Thoracic aorta (tissue), 2 donors: ENCODE results near the gene SMTNL1. TPM values are rescaled to one million over a fixed set of nuclear protein-coding genes. Genes with fewer than 3 reads are reported as not detected.

Experiments used
- ATAC-seq: fragments of 150-250 bp; one replicate; pipeline ENCODE4 v1.8.0; 2017; ENCODE audit warnings: low read depth; ENCODE audit not compliant: insufficient number of reproducible peaks, low FRiP score
- DNase-seq: peaks from one replicate; pipeline ENCODE4 v3.0.0-alpha.2; 2020; ENCODE audit warnings: low spot score
- H3K27ac ChIP-seq, 2 donors: fragments of 200-600 bp; sonication (generic); 1 replicate in 1 of 2; 2 replicates in 1 of 2; pipeline ENCODE4 v1.5.1; 2016; ENCODE audit warnings: mild to moderate bottlenecking in 2 of 2, moderate library complexity in 2 of 2
- H3K27me3 ChIP-seq: fragments of 200-600 bp; sonication (generic); replicated peaks from 2 replicates; pipeline ENCODE4 v1.6.0; 2016; ENCODE audit warnings: mild to moderate bottlenecking; ENCODE audit not compliant: insufficient read depth
- H3K36me3 ChIP-seq: fragments of 200-600 bp; sonication (generic); one replicate; pipeline ENCODE4 v1.5.1; 2016
- H3K4me1 ChIP-seq, 2 donors: fragments of 200-600 bp; sonication (generic); 1 replicate in 1 of 2; 2 replicates in 1 of 2; pipeline versions ENCODE4 v1.5.1 to v1.6.0; 2016; ENCODE audit warnings: low read depth in 2 of 2, mild to moderate bottlenecking in 1 of 2; ENCODE audit not compliant: control insufficient read depth in 1 of 2
- H3K4me3 ChIP-seq: fragments of 200-600 bp; sonication (generic); 2 replicates; pipeline ENCODE4 v1.5.1; 2016; ENCODE audit warnings: mild to moderate bottlenecking
- H3K9me3 ChIP-seq: fragments of 200-600 bp; sonication (generic); 2 replicates; pipeline ENCODE4 v1.5.1; 2016
- total RNA-seq, 2 donors: library from RNA; depleted of rRNA; stranded (reverse); fragments of >200 nt; gene quantifications; one replicate each; pipeline versions ENCODE4 v1.1.0 to v1.2.3, GENCODE V29; 2016
- TF ChIP-seq, protein P1 (sequence below): fragments of 200-600 bp; sonication (generic); IDR thresholded peaks from one replicate; pipeline ENCODE4 v1.5.1; 2019; ENCODE audit warnings: antibody characterized with exemption

The SMTNL1 gene
- total RNA-seq, 2 donors from 2014 or later = not detected

DNA sequence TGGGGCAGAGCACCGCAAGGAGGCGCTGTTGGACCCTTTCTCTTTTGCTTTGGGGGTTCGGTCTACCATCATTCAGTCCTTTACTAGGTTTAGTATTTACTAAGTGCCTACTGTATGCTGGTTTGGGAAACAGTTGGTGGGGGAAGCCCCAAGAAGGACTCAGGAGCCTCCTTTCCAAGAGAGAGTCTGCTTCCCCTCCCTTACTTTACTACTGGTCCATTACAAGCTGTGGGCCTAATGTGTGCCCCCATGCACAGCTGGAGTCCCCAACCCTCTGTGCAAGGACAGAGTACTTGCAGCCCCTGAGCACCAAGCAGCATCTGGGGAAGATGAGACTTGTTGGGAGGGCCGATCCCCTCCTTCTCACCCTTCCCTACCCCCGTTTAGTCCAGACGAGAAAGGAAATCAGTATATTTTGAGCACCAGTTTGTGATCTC lies 31.0 kb downstream of the SMTNL1 start:
- Histone ChIP-seq H3K4me3 (peak overlapping the region; percentile 86), H3K36me3 (no peaks in the 10 kb centered on the region), H3K27me3 (no peaks in the 10 kb centered on the region), H3K27ac (peak overlapping the region; percentile 67 to 71), H3K4me1 (peaks cover 8 to 20% of the 10 kb centered on the region in 2 donors), H3K9me3 (no peaks in the 10 kb centered on the region)
- ATAC-seq = no peak
- TF ChIP-seq, protein P1, sequence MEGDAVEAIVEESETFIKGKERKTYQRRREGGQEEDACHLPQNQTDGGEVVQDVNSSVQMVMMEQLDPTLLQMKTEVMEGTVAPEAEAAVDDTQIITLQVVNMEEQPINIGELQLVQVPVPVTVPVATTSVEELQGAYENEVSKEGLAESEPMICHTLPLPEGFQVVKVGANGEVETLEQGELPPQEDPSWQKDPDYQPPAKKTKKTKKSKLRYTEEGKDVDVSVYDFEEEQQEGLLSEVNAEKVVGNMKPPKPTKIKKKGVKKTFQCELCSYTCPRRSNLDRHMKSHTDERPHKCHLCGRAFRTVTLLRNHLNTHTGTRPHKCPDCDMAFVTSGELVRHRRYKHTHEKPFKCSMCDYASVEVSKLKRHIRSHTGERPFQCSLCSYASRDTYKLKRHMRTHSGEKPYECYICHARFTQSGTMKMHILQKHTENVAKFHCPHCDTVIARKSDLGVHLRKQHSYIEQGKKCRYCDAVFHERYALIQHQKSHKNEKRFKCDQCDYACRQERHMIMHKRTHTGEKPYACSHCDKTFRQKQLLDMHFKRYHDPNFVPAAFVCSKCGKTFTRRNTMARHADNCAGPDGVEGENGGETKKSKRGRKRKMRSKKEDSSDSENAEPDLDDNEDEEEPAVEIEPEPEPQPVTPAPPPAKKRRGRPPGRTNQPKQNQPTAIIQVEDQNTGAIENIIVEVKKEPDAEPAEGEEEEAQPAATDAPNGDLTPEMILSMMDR = peak; percentile 90
- DNase-seq = no peak

DNA sequence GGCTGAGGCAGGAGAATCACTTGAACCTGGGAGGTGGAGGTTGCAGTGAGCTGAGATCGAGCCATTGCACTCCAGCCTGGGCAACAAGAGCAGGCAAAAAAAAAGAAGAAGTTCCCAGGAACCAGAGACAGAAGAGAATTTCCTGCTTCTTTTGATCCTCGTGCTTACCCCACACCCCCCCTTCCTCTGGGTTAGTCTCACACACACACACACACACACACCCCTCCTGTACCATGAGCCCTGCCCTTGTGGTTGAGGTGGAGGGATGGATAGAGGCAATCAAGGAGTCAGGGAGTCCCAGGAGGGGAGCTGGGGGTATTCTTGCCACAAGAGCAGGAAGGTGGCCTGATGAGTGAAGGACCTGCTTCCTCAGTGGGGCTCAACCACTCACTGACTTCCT lies 34.2 kb downstream of the SMTNL1 start:
- TF ChIP-seq, protein P1 = no peak
- Histone ChIP-seq H3K4me3 (no peak overlapping the region), H3K4me1 (peaks cover 3 to 6% of the 10 kb centered on the region in 2 donors), H3K9me3 (no peaks in the 10 kb centered on the region), H3K36me3 (no peaks in the 10 kb centered on the region), H3K27me3 (no peaks in the 10 kb centered on the region), H3K27ac (no peak overlapping the region)
- DNase-seq = no peak
- ATAC-seq = no peak

DNA sequence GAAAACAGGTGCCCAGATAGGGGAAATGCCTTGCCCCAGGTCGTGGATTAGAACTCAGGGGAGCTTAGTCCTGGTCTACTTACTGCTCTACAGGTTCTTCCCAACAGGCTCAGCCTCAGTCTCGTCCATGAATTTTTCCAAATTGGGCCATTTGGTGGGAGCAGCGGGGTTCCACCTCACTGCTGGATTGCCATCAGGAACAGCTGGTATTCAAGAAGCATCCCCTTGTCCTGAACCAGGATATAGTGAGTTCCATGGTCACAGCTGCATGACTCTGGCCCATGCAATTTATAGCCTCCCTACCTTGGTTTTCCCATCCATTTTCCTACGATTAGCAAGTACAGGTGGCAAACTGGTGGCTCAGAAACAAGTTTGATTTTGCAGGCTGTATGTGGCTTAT lies 36.7 kb downstream of the SMTNL1 start:
- ATAC-seq (no peak), DNase-seq (no peak)
- H3K27ac ChIP-seq = no peak overlapping the region
- no peaks in the 10 kb centered on the region for H3K4me1 ChIP-seq
- no peaks in the 10 kb centered on the region for H3K9me3 ChIP-seq
- TF ChIP-seq, protein P1 = no peak
- H3K36me3 ChIP-seq = no peaks in the 10 kb centered on the region
- no peak overlapping the region for H3K4me3 ChIP-seq
- H3K27me3 ChIP-seq = no peaks in the 10 kb centered on the region

DNA sequence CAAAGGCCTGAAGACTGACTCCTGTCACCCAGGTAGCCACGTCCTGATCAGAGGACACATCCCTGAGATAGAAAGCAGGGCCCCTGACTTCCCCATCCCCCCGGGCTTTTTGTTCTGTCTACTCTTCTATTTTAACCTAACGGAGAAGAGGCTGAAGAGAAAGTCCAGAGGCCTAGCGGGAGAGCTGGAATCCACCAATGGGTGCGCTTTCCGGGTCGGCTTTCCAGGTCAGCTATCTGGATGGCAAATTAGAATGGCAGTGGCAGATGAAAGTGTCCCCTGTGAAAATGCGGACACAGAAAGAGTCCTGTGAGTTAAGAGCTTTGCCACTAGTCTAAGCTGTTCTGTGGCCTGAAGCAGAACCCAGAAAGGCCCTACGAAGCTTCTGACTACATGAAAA lies 46.9 kb downstream of the SMTNL1 start:
- no peak for ATAC-seq
- Histone ChIP-seq H3K4me1 (no peaks in the 10 kb centered on the region), H3K27ac (no peak overlapping the region), H3K27me3 (no peaks in the 10 kb centered on the region), H3K9me3 (no peaks in the 10 kb centered on the region), H3K36me3 (no peaks in the 10 kb centered on the region), H3K4me3 (no peak overlapping the region)
- DNase-seq = no peak
- TF ChIP-seq, protein P1 = no peak

DNA sequence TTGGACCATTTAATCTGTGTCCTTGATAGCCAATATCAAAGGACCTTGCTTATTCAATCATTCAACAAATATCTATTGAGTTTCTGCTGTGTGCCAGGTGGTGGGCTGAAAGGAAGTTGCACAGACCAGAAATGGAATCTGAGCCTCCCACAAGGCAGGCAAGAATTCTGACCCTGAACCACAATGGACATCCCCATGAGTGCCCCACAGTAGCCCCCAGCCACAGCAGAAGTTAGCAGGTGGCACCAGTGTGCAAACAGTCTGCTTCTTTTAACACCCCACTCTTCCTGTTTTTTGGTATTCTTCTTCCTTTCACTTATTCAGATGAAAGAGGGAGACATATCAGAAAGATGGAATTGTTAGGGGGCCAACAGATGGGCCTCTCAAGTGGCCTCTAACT lies 47.9 kb downstream of the SMTNL1 start:
- DNase-seq (no peak), ATAC-seq (no peak)
- Histone ChIP-seq H3K36me3 (no peaks in the 10 kb centered on the region), H3K27me3 (no peaks in the 10 kb centered on the region), H3K4me1 (no peaks in the 10 kb centered on the region), H3K27ac (no peak overlapping the region), H3K9me3 (no peaks in the 10 kb centered on the region), H3K4me3 (no peak overlapping the region)
- TF ChIP-seq, protein P1 = no peak
